ENCODE results near the gene C5orf63.

GRCh38 chr5:127094161-127094814 lies 21.0 kb upstream of the C5orf63 start:
- TF ChIP-seq EZH2 (IDR thresholded peaks at IDR 0.05; ENCODE audit: low read length) (no peak), CTCF (optimal IDR thresholded peaks at IDR 0.05 in 1 of 3, IDR thresholded peaks at IDR 0.05 in 1 of 3, conservative IDR thresholded peaks at IDR 0.05 in 1 of 3; ENCODE audit: extremely low read depth in 1 of 3, insufficient read depth in 2 of 3, low read length in 3 of 3) (no peak)
